AG20443 (cell line): ENCODE results near the gene CFTR.

Experiments
- DNase-seq: peaks from one replicate; pipeline ENCODE4 v3.0.0; 2012; ENCODE audit warnings: low spot score, mixed read lengths

The CFTR gene

DNA sequence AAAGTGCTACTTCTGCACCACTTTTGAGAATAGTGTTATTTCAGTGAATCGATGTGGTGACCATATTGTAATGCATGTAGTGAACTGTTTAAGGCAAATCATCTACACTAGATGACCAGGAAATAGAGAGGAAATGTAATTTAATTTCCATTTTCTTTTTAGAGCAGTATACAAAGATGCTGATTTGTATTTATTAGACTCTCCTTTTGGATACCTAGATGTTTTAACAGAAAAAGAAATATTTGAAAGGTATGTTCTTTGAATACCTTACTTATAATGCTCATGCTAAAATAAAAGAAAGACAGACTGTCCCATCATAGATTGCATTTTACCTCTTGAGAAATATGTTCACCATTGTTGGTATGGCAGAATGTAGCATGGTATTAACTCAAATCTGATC, 110.4 kb downstream of the CFTR start:
- no peak for DNase-seq

DNA sequence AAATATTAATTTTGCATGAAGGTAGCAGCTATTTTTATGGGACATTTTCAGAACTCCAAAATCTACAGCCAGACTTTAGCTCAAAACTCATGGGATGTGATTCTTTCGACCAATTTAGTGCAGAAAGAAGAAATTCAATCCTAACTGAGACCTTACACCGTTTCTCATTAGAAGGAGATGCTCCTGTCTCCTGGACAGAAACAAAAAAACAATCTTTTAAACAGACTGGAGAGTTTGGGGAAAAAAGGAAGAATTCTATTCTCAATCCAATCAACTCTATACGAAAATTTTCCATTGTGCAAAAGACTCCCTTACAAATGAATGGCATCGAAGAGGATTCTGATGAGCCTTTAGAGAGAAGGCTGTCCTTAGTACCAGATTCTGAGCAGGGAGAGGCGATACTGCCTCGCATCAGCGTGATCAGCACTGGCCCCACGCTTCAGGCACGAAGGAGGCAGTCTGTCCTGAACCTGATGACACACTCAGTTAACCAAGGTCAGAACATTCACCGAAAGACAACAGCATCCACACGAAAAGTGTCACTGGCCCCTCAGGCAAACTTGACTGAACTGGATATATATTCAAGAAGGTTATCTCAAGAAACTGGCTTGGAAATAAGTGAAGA, 112.3 kb downstream of the CFTR start:
- DNase-seq: no peak

- DNase-seq: no peak
Observed at GRCh38 chr7:117596134-117596533, 116.3 kb downstream of the CFTR start.

- no peak for DNase-seq
Observed at GRCh38 chr7:117597755-117598154, 117.9 kb downstream of the CFTR start.

- no peak for DNase-seq
Observed at GRCh38 chr7:117600911-117601310, 121.1 kb downstream of the CFTR start.

DNA sequence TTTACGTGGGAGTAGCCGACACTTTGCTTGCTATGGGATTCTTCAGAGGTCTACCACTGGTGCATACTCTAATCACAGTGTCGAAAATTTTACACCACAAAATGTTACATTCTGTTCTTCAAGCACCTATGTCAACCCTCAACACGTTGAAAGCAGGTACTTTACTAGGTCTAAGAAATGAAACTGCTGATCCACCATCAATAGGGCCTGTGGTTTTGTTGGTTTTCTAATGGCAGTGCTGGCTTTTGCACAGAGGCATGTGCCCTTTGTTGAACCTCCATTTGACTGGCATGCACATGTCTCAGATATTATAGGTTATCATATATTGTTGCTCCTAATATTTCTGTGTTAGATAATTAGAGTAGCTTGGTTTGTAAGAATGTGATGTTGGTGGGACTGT, 123.8 kb downstream of the CFTR start:
- DNase-seq: no peak

GRCh38 chr7:117605712-117606111, 125.9 kb downstream of the CFTR start:
- no peak for DNase-seq

DNA sequence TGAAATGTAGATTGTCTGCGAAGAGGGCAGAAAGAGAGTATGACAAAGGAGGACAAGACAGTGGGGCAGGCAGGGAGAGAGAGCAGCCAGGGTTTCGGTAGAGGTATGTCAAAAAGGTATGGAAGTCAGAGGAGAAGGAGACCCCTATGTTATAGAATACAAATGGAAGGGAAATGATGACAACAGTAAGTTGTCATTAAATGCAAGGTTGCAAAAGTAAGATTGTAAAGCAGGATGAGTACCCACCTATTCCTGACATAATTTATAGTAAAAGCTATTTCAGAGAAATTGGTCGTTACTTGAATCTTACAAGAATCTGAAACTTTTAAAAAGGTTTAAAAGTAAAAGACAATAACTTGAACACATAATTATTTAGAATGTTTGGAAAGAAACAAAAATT, 126.3 kb downstream of the CFTR start:
- no peak for DNase-seq

DNA sequence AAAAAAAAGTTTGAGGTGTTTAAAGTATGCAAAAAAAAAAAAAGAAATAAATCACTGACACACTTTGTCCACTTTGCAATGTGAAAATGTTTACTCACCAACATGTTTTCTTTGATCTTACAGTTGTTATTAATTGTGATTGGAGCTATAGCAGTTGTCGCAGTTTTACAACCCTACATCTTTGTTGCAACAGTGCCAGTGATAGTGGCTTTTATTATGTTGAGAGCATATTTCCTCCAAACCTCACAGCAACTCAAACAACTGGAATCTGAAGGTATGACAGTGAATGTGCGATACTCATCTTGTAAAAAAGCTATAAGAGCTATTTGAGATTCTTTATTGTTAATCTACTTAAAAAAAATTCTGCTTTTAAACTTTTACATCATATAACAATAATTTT, 130.6 kb downstream of the CFTR start:
- DNase-seq: no peak

DNA sequence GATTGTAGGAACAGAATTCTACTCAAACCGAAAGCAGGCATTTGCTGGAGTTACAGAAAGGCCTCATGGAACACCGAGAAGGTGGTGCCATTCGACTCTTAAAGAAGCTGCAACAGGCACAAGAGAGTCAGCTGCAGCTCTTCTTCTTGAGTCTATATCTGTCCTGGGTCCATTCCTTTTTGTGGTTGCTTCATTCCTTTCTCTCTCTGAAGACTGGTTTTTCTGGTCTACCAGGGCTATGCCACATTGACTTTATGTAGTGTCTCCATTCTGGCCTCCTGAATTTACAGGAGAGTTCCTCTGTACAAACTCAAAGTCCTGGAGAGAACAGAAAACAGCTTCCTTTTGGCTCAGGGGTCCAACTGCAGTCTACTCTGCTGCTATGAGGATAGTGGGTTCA, 132.8 kb downstream of the CFTR start:
- no peak for DNase-seq

- DNase-seq: no peak
Observed at GRCh38 chr7:117616694-117617093, 136.9 kb downstream of the CFTR start.

DNA sequence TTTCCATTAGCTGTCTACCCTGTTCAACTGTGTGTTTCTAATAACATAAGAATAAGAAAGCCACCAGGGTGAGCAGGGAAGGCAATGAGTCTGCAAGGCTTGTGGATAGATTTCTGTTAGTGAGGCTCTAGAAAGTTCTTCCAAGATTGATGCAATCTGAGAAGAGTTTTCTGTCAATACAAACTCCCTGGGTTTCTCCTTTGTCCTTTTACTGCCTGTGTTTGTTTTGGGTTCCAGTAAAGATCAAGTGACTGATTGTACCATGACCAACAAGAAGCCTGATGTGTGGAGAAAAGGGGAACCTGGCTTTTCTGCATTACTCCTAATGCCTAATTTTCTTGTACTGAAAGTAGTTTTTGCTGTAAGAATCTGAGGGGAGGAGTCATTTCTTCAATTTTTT, 139.9 kb downstream of the CFTR start:
- DNase-seq: no peak

DNA sequence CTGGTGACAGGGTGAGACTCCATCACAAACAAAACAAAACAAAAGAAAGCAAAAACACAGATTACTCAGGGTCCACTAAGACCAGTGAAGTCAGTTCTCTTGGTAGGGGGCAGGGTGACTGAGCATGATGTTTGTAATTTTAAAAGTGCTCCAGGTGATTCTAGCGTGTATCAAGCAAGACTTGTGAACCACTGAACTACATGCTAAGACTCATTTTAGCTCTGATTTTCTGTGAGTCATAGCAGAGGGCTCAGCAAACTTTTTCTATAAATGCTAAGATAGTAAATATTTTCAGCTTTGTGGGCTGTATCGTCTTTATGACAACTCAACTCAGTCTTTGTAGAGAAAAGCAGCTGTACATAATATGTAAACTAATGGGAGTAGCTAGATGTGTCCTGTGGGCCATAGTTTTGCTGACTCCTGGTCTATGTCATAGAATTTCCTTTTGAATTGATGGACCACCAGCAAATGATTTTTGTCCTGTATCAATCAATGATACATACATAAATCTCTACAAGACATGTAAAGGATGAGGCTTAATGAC, 141.3 kb downstream of the CFTR start:
- DNase-seq: no peak

DNA sequence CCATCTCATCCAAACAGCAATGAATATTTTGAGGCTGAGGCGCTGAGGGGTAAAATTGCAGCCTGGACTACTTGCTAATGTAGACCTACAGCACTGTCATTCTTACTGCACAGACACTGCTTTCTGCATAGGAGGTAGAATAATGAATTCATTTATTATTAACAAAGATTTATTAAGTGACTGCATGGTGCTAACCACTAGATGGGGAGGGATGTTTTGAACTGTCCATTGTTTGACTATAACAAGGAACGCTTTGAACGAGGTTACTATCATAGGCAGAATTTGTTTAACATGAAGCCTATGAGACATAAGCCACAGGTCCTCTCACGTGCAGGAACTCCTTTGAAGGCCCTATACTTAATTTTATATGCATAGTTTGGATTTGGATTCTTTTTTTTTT, 143.8 kb downstream of the CFTR start:
- no peak for DNase-seq

DNA sequence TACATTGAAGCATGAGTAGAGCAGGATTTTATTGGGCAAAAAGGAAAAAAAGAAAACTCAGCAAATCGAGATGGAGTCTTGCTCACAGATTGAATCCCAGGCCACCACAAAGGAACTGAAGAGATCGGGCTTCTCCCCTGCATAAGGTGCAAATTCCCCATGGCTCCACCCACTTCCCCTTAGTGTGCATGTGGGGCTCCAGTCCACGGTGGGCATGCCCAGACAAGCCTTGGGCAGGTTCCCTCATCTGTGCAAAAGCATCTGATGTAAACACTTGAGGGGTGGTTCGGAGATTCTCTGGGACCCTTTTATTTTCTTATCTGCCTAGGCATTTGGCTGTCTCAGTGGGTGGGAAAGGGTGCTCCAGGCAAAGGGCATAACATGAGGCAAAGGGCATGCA, 150.7 kb downstream of the CFTR start:
- DNase-seq: no peak

GRCh38 chr7:117630907-117631564, 151.2 kb downstream of the CFTR start:
- DNase-seq: no peak

GRCh38 chr7:117631652-117632051, 151.8 kb downstream of the CFTR start:
- DNase-seq: no peak

DNA sequence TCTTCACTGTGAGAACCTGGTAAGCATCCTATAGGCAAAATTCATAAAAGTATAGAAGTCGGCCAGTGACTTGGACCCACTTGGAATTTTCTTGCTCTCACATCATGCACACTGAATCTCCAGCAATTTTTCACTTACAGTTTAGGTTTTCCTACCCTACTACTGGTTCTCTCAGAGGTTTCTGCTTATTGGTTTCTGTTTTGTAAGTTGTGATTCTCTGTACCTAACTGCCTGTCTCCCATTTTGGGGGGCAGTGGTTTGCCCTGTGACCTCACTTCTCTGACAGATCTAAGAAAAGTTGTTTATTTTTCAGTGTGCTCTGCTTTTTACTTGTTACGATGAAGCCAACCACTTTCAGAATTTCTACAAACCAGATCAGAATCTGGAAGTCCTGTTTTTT, 158.1 kb downstream of the CFTR start:
- DNase-seq: no peak

- no peak for DNase-seq
Observed at GRCh38 chr7:117639966-117640365, 160.1 kb downstream of the CFTR start.

GRCh38 chr7:117640465-117640864, 160.6 kb downstream of the CFTR start:
- DNase-seq: no peak

- DNase-seq: no peak
Observed at GRCh38 chr7:117645481-117646165, 165.8 kb downstream of the CFTR start.

DNA sequence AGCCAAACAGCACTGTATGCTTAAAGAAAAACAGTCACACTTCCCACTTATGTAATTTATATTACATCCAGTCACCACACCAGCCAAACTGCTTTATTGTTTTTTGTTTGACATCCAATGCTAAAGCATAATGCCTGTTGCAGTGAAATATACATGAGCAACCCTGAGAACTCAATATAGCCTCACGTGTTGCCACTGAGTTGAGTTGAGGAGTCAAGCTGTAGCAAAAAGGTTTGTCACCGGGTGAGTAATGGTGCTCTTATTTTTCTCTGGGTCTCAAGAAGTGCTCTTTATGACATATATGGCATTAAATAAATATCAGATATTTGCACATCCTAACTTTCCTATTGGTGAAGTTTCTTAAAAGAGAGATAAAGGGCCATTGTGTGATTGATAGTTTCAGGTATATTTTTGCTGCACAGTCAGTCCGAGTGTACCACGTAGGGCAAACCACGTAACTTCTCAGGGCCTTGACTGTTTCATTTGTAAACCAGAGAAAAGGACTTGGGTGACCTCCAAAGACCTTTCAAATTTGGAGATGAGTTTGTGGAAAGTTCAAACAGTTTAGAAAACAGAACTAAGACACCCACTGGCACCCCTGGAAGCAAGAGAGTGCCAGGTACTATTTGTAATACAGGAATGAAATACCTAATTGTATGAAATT, 168.5 kb downstream of the CFTR start:
- DNase-seq: no peak
